Peyer's patch (tissue), 4 donors: Measurements from ENCODE around the gene ESPN.

ENCODE experiments used
- CTCF ChIP-seq, 6 experiments: fragments of 450-650 bp in 4 of 6; fragments of 200-600 bp in 2 of 6; sonication (generic) in 1 of 6; IDR thresholded peaks; one replicate each; pipeline ENCODE4 v1.5.1; 2017 to 2019; ENCODE audit warnings: antibody characterized with exemption in 6 of 6, mild to moderate bottlenecking in 3 of 6, moderate library complexity in 1 of 6
- POLR2A ChIP-seq, 2 donors: fragments of 450-650 bp; IDR thresholded peaks; one replicate each; pipeline ENCODE4 v1.5.1; 2017; ENCODE audit warnings: antibody characterized with exemption in 2 of 2, mild to moderate bottlenecking in 2 of 2, moderate library complexity in 2 of 2

DNA sequence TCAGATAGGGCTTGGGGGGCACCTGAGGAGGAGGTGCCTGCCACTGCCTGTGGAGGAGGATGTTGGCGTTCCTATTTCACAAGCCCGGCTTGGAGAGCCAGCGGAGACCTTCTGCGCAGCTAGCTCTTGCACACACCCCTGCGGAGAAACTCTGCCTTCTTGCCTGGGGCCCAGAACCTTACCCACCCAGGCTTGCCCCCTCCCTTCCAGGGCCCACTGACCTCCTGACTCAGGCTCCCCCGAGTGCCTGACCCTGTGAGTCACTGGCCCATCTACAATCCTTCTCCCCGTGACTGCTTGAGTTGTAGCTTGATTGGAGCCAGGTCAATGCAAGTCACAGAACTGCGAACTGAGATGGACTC, 8.3 kb upstream of the ESPN start:
- TF ChIP-seq CTCF (IDR thresholded peaks at IDR 0.05) (no peak), POLR2A (IDR thresholded peaks at IDR 0.05) (no peak)
